Omental fat pad (tissue), 4 donors: ENCODE results near the gene LGALS1. TPM values are rescaled to one million over a fixed set of nuclear protein-coding genes. Genes with fewer than 3 reads are reported as not detected.

Experiments
- ATAC-seq: fragments of 150-250 bp; one replicate; pipeline ENCODE4 v1.9.1; 2016; ENCODE audit warnings: mild to moderate bottlenecking, moderate library complexity; ENCODE audit not compliant: low FRiP score
- DNase-seq: peaks from one replicate; pipeline ENCODE4 v3.0.0-alpha.2; 2019; ENCODE audit warnings: low spot score
- CTCF ChIP-seq, 3 donors: fragments of 450-650 bp; IDR thresholded peaks; one replicate each; pipeline ENCODE4 v1.5.1; 2016 to 2017; ENCODE audit warnings: antibody characterized with exemption in 3 of 3, mild to moderate bottlenecking in 3 of 3, moderate library complexity in 2 of 3
- total RNA-seq, 4 donors: library from RNA; depleted of rRNA; stranded (reverse); fragments of >200 nt; gene quantifications; one replicate each; pipeline ENCODE4 v1.1.0, GENCODE V29; 2016

Gene LGALS1
- total RNA-seq, 4 donors from 2014 or later = 1,558 to 2,934 (median 2,167) TPM

- no peak for TF ChIP-seq CTCF (IDR thresholded peaks at IDR 0.05)
- DNase-seq (no peak), ATAC-seq (peak; percentile 41)
These were observed 41.6 kb upstream of the LGALS1 start for GRCh38 chr22:37633625-37634416.

- ATAC-seq = no peak
- TF ChIP-seq CTCF (IDR thresholded peaks at IDR 0.05) = no peak
These were observed 41.0 kb upstream of the LGALS1 start for GRCh38 chr22:37634417-37634924.

GRCh38 chr22:37635157-37635556, 40.3 kb upstream of the LGALS1 start:
- no peak for ATAC-seq
- DNase-seq = no peak
- no peak for TF ChIP-seq CTCF (IDR thresholded peaks at IDR 0.05)

More at GRCh38 chr22:37634417-37634924, 41.0 kb upstream of the LGALS1 start:
- no peak for DNase-seq

GRCh38 chr22:37636186-37636948, 39.1 kb upstream of the LGALS1 start:
- no peak for DNase-seq
- no peak for ATAC-seq
- no peak for TF ChIP-seq CTCF (IDR thresholded peaks at IDR 0.05)

- TF ChIP-seq CTCF (IDR thresholded peaks at IDR 0.05) = no peak
- no peak for DNase-seq
- ATAC-seq = no peak
These were observed 38.5 kb upstream of the LGALS1 start for GRCh38 chr22:37636949-37637273.

- no peak for TF ChIP-seq CTCF (IDR thresholded peaks at IDR 0.05)
- ATAC-seq (no peak), DNase-seq (no peak)
These were observed 36.9 kb upstream of the LGALS1 start for GRCh38 chr22:37638391-37639069.
